Adrenal gland (tissue), 12 donors: ENCODE results near the gene CKM. TPM values are rescaled to one million over a fixed set of nuclear protein-coding genes. Genes with fewer than 3 reads are reported as not detected.

ENCODE experiments used
- DNase-seq, 7 donors: peaks; one replicate each; pipeline ENCODE4 v3.0.0-alpha.2; 2019 to 2020
- H3K27ac ChIP-seq, 5 donors: fragments of 200-600 bp; sonication (generic) in 4 of 5; 1 replicate in 3 of 5; 2 replicates in 2 of 5; pipeline versions ENCODE4 v1.5.1 to v1.8.0; 2016 to 2020; ENCODE audit warnings: mild to moderate bottlenecking in 1 of 5
- H3K27me3 ChIP-seq: fragments of 200-600 bp; 2 replicates; pipeline ENCODE4 v1.8.0; 2021
- H3K36me3 ChIP-seq, 2 donors: fragments of 200-600 bp; replicated peaks in 1 of 2; 1 replicate in 1 of 2; 2 replicates in 1 of 2; pipeline versions ENCODE4 v1.5.1 to v1.8.0; 2018 to 2022
- H3K4me1 ChIP-seq, 2 donors: fragments of 200-600 bp; replicated peaks in 1 of 2; 1 replicate in 1 of 2; 2 replicates in 1 of 2; pipeline versions ENCODE4 v1.5.1 to v1.8.0; 2018 to 2021
- H3K4me3 ChIP-seq, 4 donors: fragments of 200-600 bp; sonication (generic) in 3 of 4; one replicate each; pipeline ENCODE4 v1.5.1; 2016 to 2018
- H3K9me3 ChIP-seq, 3 donors: fragments of 200-600 bp; sonication (generic) in 1 of 3; replicated peaks in 1 of 3; 1 replicate in 2 of 3; 2 replicates in 1 of 3; pipeline versions ENCODE4 v1.5.1 to v1.8.0; 2016 to 2021
- CTCF ChIP-seq, 6 experiments: fragments of 450-650 bp in 4 of 6; fragments of 200-600 bp in 2 of 6; sonication (generic) in 1 of 6; IDR thresholded peaks; 1 replicate in 5 of 6; 2 replicates in 1 of 6; pipeline versions ENCODE4 v1.5.1 to v1.8.0; 2016 to 2021; ENCODE audit warnings: antibody characterized with exemption in 6 of 6, mild to moderate bottlenecking in 2 of 6, moderate library complexity in 1 of 6
- POLR2A ChIP-seq, 2 donors: fragments of 450-650 bp; IDR thresholded peaks; one replicate each; pipeline ENCODE4 v1.6.1; 2017; ENCODE audit warnings: antibody characterized with exemption in 2 of 2, mild to moderate bottlenecking in 2 of 2, moderate library complexity in 1 of 2
- WGBS, 4 donors: extraction: QIAGEN DNeasy Blood & Tissue Kit in 2 of 4; methylation state at CpG; one replicate each; pipeline versions ENCODE4 v1.1.5 to v1.1.7; 2013 to 2017; 5-methylcytosine and 5-hydroxymethylcytosine counted together
- intact Hi-C, 2 donors: fragments of 100-400 bp; cut with DNase I; formaldehyde crosslinking; loops; one replicate each; pipeline versions ENCODE4 v1.14.1 to v1.15.0; 2022 to 2023
- polyA plus RNA-seq, 3 donors: library from polyadenylated mRNA; stranded (reverse); fragments of 200-250 nt in 2 of 3; fragments of 350-450 nt in 1 of 3; fragmentation: Illumina TruSeq in 1 of 3; extraction: RNeasy Lipid Tissue Mini Kit (QIAGEN cat#74804) in 1 of 3; gene quantifications; one replicate each; pipeline ENCODE4 v1.2.3, GENCODE V29; 2013 to 2014
- total RNA-seq, 9 donors: library from RNA; depleted of rRNA in 4 of 9; stranded (reverse); fragments of >200 nt in 4 of 9; fragments of 120-200 nt in 1 of 9; fragmentation: NEBNext Ultra II Directional in 1 of 9; extraction: Animal tissue kit (Norgen Biotek cat#: 25700) in 1 of 9; gene quantifications; one replicate each; pipeline versions ENCODE4 v1.1.0 to v1.2.4, GENCODE V29; 2013 to 2023
- donor health status: healthy with polysubstance abuse.
- donor health status: Bipolar disorder and iron deficiency.
- donor health status: DM: yes; HTN: yes; CAD: no.
- donor health status: DM: no; HTN: no; CAD: no.
- donor health status: DM: no; HTN: no; CAD: no.
- donor health status: DM: yes; HTN: yes; CAD: no.

CKM gene
- total and polyA plus RNA-seq, 12 donors, result 0.33 to 51.3 (median 1.4) TPM; not detected in 6

- Histone ChIP-seq H3K4me3 (no peak overlapping the region), H3K4me1 (peaks cover 0 to 6% of the 10 kb centered on the region in 2 donors), H3K9me3 (no peaks in the 10 kb centered on the region), H3K36me3 (peaks cover 0 to 5% of the 10 kb centered on the region in 2 donors), H3K27ac (no peak overlapping the region), H3K27me3 (no peaks in the 10 kb centered on the region)
- 94 to 98% (median 97%) methylated on average over 4 of the region's 4 CpGs for WGBS, 4 donors
- DNase-seq, result no peak
- intact Hi-C loops, result no loop called here
- no peak for TF ChIP-seq POLR2A (IDR thresholded peaks at IDR 0.05)
- TF ChIP-seq CTCF (IDR thresholded peaks at IDR 0.05), result no peak
Measured at GRCh38 chr19:45368127-45368526, 45.5 kb upstream of the CKM start.

- Histone ChIP-seq H3K4me1 (peaks cover 0 to 3% of the 10 kb centered on the region in 2 donors), H3K27me3 (no peaks in the 10 kb centered on the region), H3K4me3 (no peak overlapping the region), H3K27ac (no peak overlapping the region), H3K9me3 (no peaks in the 10 kb centered on the region), H3K36me3 (peaks cover 0 to 15% of the 10 kb centered on the region in 2 donors)
- no peak for TF ChIP-seq POLR2A (IDR thresholded peaks at IDR 0.05)
- no peak for DNase-seq
- WGBS, 4 donors, result 91 to 94% (median 93%) methylated on average over 8 to 12 of the region's 12 CpGs; no CpG with 5 or more reads in 1 of the 4 donors
- intact Hi-C loops, result no loop called here
Measured at GRCh38 chr19:45364696-45365095, 42.0 kb upstream of the CKM start.

GRCh38 chr19:45363861-45364459 is 41.3 kb upstream of the CKM start:
- intact Hi-C loops, result no loop called here
- 89 to 94% (median 92%) methylated on average over 18 to 44 of the region's 44 CpGs for WGBS, 4 donors
- DNase-seq, result no peak
- Histone ChIP-seq H3K9me3 (no peaks in the 10 kb centered on the region), H3K4me1 (no peaks in the 10 kb centered on the region), H3K27me3 (no peaks in the 10 kb centered on the region), H3K36me3 (peaks cover 0 to 18% of the 10 kb centered on the region in 2 donors), H3K4me3 (no peak overlapping the region), H3K27ac (no peak overlapping the region)
- no peak for TF ChIP-seq CTCF (IDR thresholded peaks at IDR 0.05)

GRCh38 chr19:45362291-45362690 is 39.6 kb upstream of the CKM start:
- H3K27ac ChIP-seq, result no peak overlapping the region
- WGBS, 4 donors, result 86 to 93% (median 92%) methylated on average over 7 to 16 of the region's 16 CpGs
- no peaks in the 10 kb centered on the region for H3K4me1 ChIP-seq
- no peak overlapping the region for H3K4me3 ChIP-seq
- intact Hi-C loops, result no loop called here
- H3K36me3 ChIP-seq, result peaks cover 0 to 18% of the 10 kb centered on the region in 2 donors
- no peak for TF ChIP-seq POLR2A (IDR thresholded peaks at IDR 0.05)
- no peak for TF ChIP-seq CTCF (IDR thresholded peaks at IDR 0.05)
- H3K27me3 ChIP-seq, result no peaks in the 10 kb centered on the region
- H3K9me3 ChIP-seq, result no peaks in the 10 kb centered on the region
- DNase-seq, result no peak

- no peak overlapping the region for H3K4me3 ChIP-seq
- no peaks in the 10 kb centered on the region for H3K27me3 ChIP-seq
- intact Hi-C loops, result no loop called here
- DNase-seq, result no peak
- no peaks in the 10 kb centered on the region for H3K9me3 ChIP-seq
- no peak for TF ChIP-seq POLR2A (IDR thresholded peaks at IDR 0.05)
- no peak for TF ChIP-seq CTCF (IDR thresholded peaks at IDR 0.05)
- WGBS, 4 donors, result 94 to 95% (median 94%) methylated on average over 13 to 14 of the region's 14 CpGs
- H3K27ac ChIP-seq, result no peak overlapping the region
- H3K36me3 ChIP-seq, result peaks cover 0 to 21% of the 10 kb centered on the region in 2 donors
- H3K4me1 ChIP-seq, result no peaks in the 10 kb centered on the region
Measured at GRCh38 chr19:45361608-45362007, 38.9 kb upstream of the CKM start.
